Ectodermal cell (in vitro differentiated cells): Measurements from ENCODE around the gene LRRC74A.

Source experiments
- H3K27ac ChIP-seq: 2 replicates; pipeline ENCODE4 v1.7.0; 2013; ENCODE audit warnings: mild to moderate bottlenecking, low read depth, low read length; ENCODE audit not compliant: insufficient read depth, poor library complexity, severe bottlenecking
- H3K27me3 ChIP-seq: 2 replicates; pipeline ENCODE4 v1.7.0; 2013; ENCODE audit warnings: mild to moderate bottlenecking, low read length; ENCODE audit not compliant: insufficient read depth, control insufficient read depth, poor library complexity, severe bottlenecking
- H3K36me3 ChIP-seq: one replicate; pipeline ENCODE4 v1.7.0; 2013; ENCODE audit warnings: low read length; ENCODE audit not compliant: control insufficient read depth, insufficient read depth
- H3K4me1 ChIP-seq: one replicate; pipeline ENCODE4 v1.7.0; 2013; ENCODE audit warnings: low read length; ENCODE audit not compliant: control insufficient read depth, insufficient read depth
- H3K4me3 ChIP-seq: 2 replicates; pipeline ENCODE4 v1.7.0; 2013; ENCODE audit warnings: low read depth, low read length, control low read depth; ENCODE audit not compliant: insufficient read depth
- H3K9me3 ChIP-seq: 2 replicates; pipeline ENCODE4 v1.7.0; 2013; ENCODE audit warnings: mild to moderate bottlenecking, low read length, moderate library complexity; ENCODE audit not compliant: control insufficient read depth
- WGBS, 2 experiments: methylation state at CpG; one replicate each; pipeline ENCODE4 v1.1.7; 2013; ENCODE audit warnings: missing lambda C conversion rate in 2 of 2; 5-methylcytosine and 5-hydroxymethylcytosine counted together

LRRC74A gene

GRCh38 chr14:76844223-76844622 lies 18.0 kb downstream of the LRRC74A start:
- H3K27me3 ChIP-seq, result no peaks in the 10 kb centered on the region
- H3K36me3 ChIP-seq, result no peaks in the 10 kb centered on the region
- no peaks in the 10 kb centered on the region for H3K4me1 ChIP-seq
- no peak overlapping the region for H3K27ac ChIP-seq
- H3K9me3 ChIP-seq, result no peaks in the 10 kb centered on the region
- WGBS, 2 experiments, result 75 to 79% methylated on average over 9 of the region's 9 CpGs
- no peak overlapping the region for H3K4me3 ChIP-seq

- H3K4me3 ChIP-seq, result no peak overlapping the region
- no peaks in the 10 kb centered on the region for H3K4me1 ChIP-seq
- H3K27me3 ChIP-seq, result no peaks in the 10 kb centered on the region
- H3K27ac ChIP-seq, result no peak overlapping the region
- no peaks in the 10 kb centered on the region for H3K9me3 ChIP-seq
- no peaks in the 10 kb centered on the region for H3K36me3 ChIP-seq
- WGBS, 2 experiments, result 92 to 95% methylated on average over 6 to 7 of the region's 7 CpGs
Observed at GRCh38 chr14:76846331-76847047, 20.3 kb downstream of the LRRC74A start.

- WGBS, 2 experiments, result 91 to 96% methylated on average over 6 of the region's 6 CpGs
- no peaks in the 10 kb centered on the region for H3K36me3 ChIP-seq
- no peaks in the 10 kb centered on the region for H3K4me1 ChIP-seq
- H3K27me3 ChIP-seq, result no peaks in the 10 kb centered on the region
- no peaks in the 10 kb centered on the region for H3K9me3 ChIP-seq
- H3K27ac ChIP-seq, result no peak overlapping the region
- no peak overlapping the region for H3K4me3 ChIP-seq
Observed at GRCh38 chr14:76848879-76849278, 22.7 kb downstream of the LRRC74A start.

- H3K27ac ChIP-seq, result no peak overlapping the region
- no peak overlapping the region for H3K4me3 ChIP-seq
- 94 to 95% methylated on average over 1 of the region's 2 CpGs for WGBS, 2 experiments
- no peaks in the 10 kb centered on the region for H3K36me3 ChIP-seq
- no peaks in the 10 kb centered on the region for H3K4me1 ChIP-seq
- H3K9me3 ChIP-seq, result no peaks in the 10 kb centered on the region
- H3K27me3 ChIP-seq, result no peaks in the 10 kb centered on the region
Observed at GRCh38 chr14:76855066-76855465, 28.9 kb downstream of the LRRC74A start.

GRCh38 chr14:76856769-76857168 lies 30.6 kb downstream of the LRRC74A start:
- Histone ChIP-seq H3K4me3 (no peak overlapping the region), H3K27me3 (no peaks in the 10 kb centered on the region), H3K4me1 (no peaks in the 10 kb centered on the region), H3K9me3 (no peaks in the 10 kb centered on the region), H3K36me3 (no peaks in the 10 kb centered on the region), H3K27ac (no peak overlapping the region)
- WGBS, 2 experiments, result 88 to 92% methylated on average over 1 of the region's 1 CpG

GRCh38 chr14:76861574-76862255 lies 35.5 kb downstream of the LRRC74A start:
- Histone ChIP-seq H3K4me3 (no peak overlapping the region), H3K27ac (no peak overlapping the region), H3K27me3 (no peaks in the 10 kb centered on the region), H3K9me3 (no peaks in the 10 kb centered on the region), H3K36me3 (no peaks in the 10 kb centered on the region), H3K4me1 (peaks cover 6% of the 10 kb centered on the region)
- WGBS, 2 experiments, result 50 to 54% methylated on average over 10 of the region's 10 CpGs

GRCh38 chr14:76862546-76863282 lies 36.5 kb downstream of the LRRC74A start:
- Histone ChIP-seq H3K4me3 (no peak overlapping the region), H3K27me3 (no peaks in the 10 kb centered on the region)
- WGBS, 2 experiments, result 83 to 85% methylated on average over 10 of the region's 10 CpGs

GRCh38 chr14:76863724-76864407 lies 37.7 kb downstream of the LRRC74A start:
- Histone ChIP-seq H3K27ac (no peak overlapping the region), H3K36me3 (no peaks in the 10 kb centered on the region)
- 64 to 72% methylated on average over 11 to 13 of the region's 15 CpGs for WGBS, 2 experiments

More at GRCh38 chr14:76862546-76863282, 36.5 kb downstream of the LRRC74A start:
- no peaks in the 10 kb centered on the region for H3K9me3 ChIP-seq
- no peak overlapping the region for H3K27ac ChIP-seq
- no peaks in the 10 kb centered on the region for H3K36me3 ChIP-seq
- peaks cover 6% of the 10 kb centered on the region for H3K4me1 ChIP-seq

GRCh38 chr14:76866456-76866855 lies 40.2 kb downstream of the LRRC74A start:
- Histone ChIP-seq H3K4me3 (no peak overlapping the region), H3K9me3 (no peaks in the 10 kb centered on the region), H3K36me3 (no peaks in the 10 kb centered on the region), H3K4me1 (peaks cover 6% of the 10 kb centered on the region), H3K27me3 (no peaks in the 10 kb centered on the region), H3K27ac (no peak overlapping the region)
- WGBS, 2 experiments, result 70 to 72% methylated on average over 9 of the region's 9 CpGs

More at GRCh38 chr14:76863724-76864407, 37.7 kb downstream of the LRRC74A start:
- no peaks in the 10 kb centered on the region for H3K27me3 ChIP-seq
- no peak overlapping the region for H3K4me3 ChIP-seq
- H3K9me3 ChIP-seq, result no peaks in the 10 kb centered on the region
- peaks cover 6% of the 10 kb centered on the region for H3K4me1 ChIP-seq
